ENCODE measurements around the gene TACR1.

DNA sequence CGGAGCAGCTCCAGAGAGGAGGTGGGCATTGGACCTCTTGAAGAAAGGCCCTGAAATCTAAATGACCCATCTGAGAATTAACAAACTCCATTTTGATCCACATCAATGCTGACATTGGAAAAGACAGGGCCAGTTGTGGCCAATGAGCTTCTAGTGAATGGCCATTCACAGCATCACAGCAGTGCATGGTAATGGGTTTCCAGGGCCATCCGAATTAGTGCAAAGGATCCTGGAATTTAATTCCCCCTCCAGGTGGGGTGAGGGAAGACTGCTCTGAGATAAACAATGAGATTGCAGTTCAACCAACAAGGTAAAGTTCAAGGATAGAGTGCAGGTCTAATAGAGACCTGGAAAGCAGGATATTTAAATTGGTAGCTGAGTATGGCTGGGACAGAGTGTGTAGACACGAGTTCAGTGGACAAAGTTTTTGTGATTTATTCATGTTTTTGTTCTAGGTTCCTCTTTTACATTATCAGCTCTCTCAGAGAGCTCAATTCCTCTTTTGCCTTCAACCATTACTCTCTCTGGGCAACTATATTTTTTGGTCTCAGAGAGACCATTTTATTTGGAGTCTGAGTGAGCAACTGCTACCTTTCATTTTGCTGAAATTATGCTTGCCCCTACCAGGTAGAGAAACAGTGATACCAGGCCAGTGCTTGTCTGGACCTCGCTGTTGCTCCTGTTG is 5.0 kb downstream of the TACR1 start:
- TF ChIP-seq POLR2A (IDR thresholded peaks at IDR 0.05; ENCODE audit: borderline replicate concordance, extremely low read depth, insufficient read depth, insufficient read length), result no peak
- TF ChIP-seq EGR1 (IDR thresholded peaks at IDR 0.05; ENCODE audit: low read depth), result no peak
- TF ChIP-seq MAX (IDR thresholded peaks at IDR 0.05), result no peak
- TF ChIP-seq CTCF (IDR thresholded peaks at IDR 0.05 in 2 of 3, conservative IDR thresholded peaks at IDR 0.05 in 1 of 3; ENCODE audit: borderline replicate concordance in 1 of 3, insufficient read depth in 1 of 3, low read depth in 2 of 3, low read length in 2 of 3), result no peak
- no peak for TF ChIP-seq YY1 (IDR thresholded peaks at IDR 0.05; ENCODE audit: extremely low read depth, insufficient replicate concordance, low read depth, low read length)
- TF ChIP-seq ZBTB33 (IDR thresholded peaks at IDR 0.05; ENCODE audit: extremely low read depth, insufficient replicate concordance, low read length), result no peak
- TF ChIP-seq EZH2 (IDR thresholded peaks at IDR 0.05), result no peak
- no peak for TF ChIP-seq JUND (IDR thresholded peaks at IDR 0.05)
- no peak for TF ChIP-seq SP1 (IDR thresholded peaks at IDR 0.05; ENCODE audit: low read depth)

Measured in HCT116 (cell line).